Hepatocyte (in vitro differentiated cells): ENCODE results near the gene DOCK1.

ENCODE experiments used
- EZH2 ChIP-seq: fragments of 200-600 bp; sonication (generic); IDR thresholded peaks from 2 replicates; pipeline ENCODE4 v1.6.1; 2016; ENCODE audit warnings: antibody characterized with exemption, mild to moderate bottlenecking, borderline replicate concordance
- EZH2phosphoT487 ChIP-seq: fragments of 200-600 bp; sonication (generic); IDR thresholded peaks from one replicate; pipeline ENCODE4 v1.6.1; 2018; ENCODE audit warnings: antibody characterized with exemption, mild to moderate bottlenecking, low read depth, moderate library complexity; ENCODE audit not compliant: unreplicated experiment, severe bottlenecking
- TF ChIP-seq, protein P1 (sequence below): fragments of 200-600 bp; sonication (generic); IDR thresholded peaks from 2 replicates; pipeline ENCODE4 v1.5.1; 2016; ENCODE audit warnings: antibody characterized with exemption, mild to moderate bottlenecking; ENCODE audit not compliant: poor library complexity

DNA sequence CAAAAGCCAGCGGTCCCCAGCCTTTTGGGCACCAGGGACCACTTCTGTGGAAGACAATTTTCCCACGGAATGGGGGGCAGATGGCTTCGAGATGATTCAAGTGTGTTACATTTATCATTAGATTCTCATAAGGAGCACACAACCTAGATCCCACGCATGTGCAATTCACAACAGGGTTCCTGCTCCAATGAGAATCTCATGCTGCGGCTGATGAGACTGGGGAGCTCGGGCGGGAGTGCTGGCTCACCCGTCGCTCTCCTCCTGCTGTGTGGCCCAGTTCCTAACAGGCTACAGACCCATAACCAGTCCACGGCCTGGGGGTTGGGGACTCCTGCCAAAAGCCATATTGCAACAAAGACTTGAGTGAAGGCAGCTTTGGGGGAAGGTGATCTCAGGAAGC, 26.6 kb upstream of the DOCK1 start:
- TF ChIP-seq, protein P1, sequence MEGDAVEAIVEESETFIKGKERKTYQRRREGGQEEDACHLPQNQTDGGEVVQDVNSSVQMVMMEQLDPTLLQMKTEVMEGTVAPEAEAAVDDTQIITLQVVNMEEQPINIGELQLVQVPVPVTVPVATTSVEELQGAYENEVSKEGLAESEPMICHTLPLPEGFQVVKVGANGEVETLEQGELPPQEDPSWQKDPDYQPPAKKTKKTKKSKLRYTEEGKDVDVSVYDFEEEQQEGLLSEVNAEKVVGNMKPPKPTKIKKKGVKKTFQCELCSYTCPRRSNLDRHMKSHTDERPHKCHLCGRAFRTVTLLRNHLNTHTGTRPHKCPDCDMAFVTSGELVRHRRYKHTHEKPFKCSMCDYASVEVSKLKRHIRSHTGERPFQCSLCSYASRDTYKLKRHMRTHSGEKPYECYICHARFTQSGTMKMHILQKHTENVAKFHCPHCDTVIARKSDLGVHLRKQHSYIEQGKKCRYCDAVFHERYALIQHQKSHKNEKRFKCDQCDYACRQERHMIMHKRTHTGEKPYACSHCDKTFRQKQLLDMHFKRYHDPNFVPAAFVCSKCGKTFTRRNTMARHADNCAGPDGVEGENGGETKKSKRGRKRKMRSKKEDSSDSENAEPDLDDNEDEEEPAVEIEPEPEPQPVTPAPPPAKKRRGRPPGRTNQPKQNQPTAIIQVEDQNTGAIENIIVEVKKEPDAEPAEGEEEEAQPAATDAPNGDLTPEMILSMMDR, result no peak
- TF ChIP-seq EZH2phosphoT487 (no peak), EZH2 (no peak)
